GM21737 (cell line): ENCODE results near the gene CTNNB1.
"Not testable (repeated sequence)": the region's sequence is repeated elsewhere in the genome, so short reads cannot be mapped to it uniquely, and the experiment has no call there.

Source experiments
- ATAC-seq: cut with Tn5 transposase; IDR thresholded peaks from one replicate; pipeline ENCODE4 v1.9.1; 2021; ENCODE audit warnings: mild to moderate bottlenecking, moderate library complexity; ENCODE audit not compliant: unreplicated experiment

CTNNB1 gene

DNA sequence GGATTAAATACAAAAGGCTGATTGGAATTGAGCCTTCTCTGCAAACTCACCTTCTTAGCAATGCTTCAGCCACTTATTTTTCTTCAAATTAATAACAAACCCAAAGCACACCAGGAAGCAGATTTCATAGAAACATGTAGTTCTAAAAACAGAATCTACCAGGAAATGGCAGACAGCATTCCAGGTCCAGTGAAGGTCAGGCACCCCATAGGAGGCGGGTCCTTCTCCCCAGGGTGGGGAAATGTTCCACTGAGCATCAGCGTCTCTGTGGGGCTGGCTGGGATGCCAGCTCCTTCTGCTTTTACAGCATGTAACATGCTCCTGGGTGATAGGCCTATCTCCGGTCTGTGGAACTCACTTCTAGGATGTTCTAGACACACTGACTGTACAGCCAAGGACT is 49.2 kb downstream of the CTNNB1 start:
- no peak for ATAC-seq

DNA sequence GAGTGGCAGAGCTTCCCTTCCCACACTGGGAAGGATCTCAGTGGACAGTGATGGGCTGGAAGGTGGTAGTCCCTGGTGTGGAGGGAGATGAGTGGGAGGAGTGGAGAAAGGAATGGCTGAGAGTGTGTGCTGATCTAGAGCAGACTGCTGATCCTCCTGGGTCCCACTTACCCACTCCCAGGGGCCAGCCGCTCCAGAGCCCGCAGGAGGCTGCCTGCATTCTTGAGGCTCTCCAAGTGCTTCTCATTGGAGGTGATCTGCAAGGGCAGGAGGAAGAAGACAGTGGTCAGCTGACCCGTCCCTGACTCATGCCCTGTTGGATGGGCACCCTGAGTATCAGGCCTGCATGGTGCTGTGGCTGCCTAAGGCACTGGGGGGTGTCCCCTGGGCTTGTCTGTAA is 50.0 kb downstream of the CTNNB1 start:
- ATAC-seq = no peak

- ATAC-seq = no peak
These were observed 51.5 kb downstream of the CTNNB1 start for GRCh38 chr3:41250825-41251224.

GRCh38 chr3:41251593-41251992 is 52.3 kb downstream of the CTNNB1 start:
- ATAC-seq = no peak

DNA sequence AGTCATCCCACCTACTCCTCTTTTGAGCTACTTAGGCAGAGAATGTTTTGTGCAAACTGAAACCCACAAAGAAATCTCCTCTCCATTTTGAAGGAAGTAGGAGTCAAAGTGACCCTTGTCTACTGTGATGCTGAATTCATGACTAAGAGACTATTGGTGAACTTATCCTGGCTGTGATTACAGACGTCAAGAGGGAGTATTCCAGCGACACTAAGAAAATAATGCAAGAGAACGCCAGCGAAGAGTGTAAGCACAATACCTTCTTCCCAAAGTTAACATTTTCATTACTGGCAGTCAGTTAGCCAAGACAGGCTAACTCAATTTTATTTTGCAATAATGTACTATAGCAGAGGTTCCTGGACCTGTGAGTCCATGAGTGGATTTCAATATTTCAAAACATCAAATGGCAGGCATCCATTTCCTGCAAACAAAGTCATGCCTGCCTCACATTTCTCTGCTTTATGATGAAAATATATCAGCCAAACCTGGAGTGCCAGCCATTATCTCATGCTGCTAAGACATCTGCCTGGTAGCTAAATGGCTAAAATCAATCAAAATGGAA is 59.0 kb downstream of the CTNNB1 start:
- ATAC-seq = no peak

DNA sequence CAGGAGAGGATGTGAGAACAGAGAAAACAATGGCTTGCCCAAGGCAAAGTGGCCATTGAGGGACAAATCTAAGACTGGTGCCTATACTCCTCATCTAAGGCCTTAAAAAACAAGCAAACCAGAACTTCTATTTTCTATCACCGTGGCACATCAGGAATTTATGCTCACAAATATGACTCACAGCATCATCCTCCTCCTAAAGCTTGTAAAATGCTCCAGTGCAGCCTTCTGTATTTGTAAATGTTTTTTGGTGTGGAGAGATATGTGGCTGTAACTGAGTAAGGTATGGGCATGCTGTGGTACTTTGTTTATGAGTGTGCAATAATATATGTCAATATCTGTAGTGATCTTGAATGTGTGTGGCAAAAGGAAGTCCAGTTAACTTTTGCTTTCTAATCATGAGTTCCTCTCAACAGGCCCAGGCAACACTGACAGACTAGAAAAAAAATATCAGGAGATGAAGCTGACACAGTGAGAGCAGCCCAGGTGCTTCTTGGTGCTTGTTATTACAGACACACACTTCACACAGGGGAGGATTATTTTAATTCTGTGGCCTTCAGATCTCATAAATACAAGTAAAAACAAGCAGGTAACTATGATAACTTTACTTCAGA is 60.3 kb downstream of the CTNNB1 start:
- no peak for ATAC-seq

GRCh38 chr3:41260063-41260450 is 60.8 kb downstream of the CTNNB1 start:
- no peak for ATAC-seq

DNA sequence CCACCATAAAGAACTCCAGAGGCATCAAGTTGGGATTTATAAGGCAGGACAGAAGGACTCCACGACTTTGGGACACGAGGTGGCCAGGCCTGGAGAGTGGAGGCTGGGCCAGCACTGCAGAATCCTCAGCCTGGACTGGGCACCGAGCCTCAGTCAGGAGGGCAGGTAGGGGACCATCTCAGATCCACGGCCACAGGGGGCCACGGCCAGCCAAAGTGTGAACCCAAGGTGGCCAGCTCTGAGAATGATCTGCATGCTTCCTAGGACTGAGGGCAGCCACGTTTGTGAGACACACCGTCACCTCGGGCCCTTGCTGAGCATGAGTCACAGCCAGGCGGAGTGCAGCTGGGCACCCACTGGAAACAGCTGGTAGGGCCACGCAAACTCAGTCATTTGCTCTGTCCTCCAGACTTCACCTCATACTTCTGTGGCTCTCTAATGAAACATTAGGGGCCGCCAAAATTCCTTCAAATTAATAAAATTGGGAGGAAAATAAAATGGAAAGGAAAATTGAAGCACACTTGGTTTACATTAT is 65.8 kb downstream of the CTNNB1 start:
- no peak for ATAC-seq

DNA sequence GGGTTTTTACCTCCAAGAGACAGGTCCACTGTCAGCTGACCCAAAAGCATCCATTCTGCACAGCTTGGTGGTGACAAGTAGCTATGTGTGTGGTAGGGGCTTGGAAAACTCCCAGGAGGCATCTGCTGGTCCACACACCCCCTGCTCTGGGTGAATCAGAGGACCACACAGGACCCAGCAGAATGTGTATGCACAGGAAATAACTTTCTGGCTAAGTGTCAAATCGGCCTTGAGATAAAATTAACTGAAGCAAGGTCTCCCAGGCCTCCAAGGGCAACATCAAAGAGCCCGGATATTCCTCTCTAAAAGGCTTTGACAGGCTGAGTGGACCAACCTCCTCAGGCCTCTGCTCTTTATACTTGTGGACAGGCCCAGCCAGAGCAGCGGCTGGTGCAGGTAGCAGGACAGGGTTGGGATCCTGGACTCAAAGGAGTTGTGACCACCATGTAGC is 66.5 kb downstream of the CTNNB1 start:
- ATAC-seq = no peak

GRCh38 chr3:41267975-41268640 is 68.8 kb downstream of the CTNNB1 start:
- ATAC-seq = no peak

GRCh38 chr3:41272667-41273066 is 73.4 kb downstream of the CTNNB1 start:
- no peak for ATAC-seq

DNA sequence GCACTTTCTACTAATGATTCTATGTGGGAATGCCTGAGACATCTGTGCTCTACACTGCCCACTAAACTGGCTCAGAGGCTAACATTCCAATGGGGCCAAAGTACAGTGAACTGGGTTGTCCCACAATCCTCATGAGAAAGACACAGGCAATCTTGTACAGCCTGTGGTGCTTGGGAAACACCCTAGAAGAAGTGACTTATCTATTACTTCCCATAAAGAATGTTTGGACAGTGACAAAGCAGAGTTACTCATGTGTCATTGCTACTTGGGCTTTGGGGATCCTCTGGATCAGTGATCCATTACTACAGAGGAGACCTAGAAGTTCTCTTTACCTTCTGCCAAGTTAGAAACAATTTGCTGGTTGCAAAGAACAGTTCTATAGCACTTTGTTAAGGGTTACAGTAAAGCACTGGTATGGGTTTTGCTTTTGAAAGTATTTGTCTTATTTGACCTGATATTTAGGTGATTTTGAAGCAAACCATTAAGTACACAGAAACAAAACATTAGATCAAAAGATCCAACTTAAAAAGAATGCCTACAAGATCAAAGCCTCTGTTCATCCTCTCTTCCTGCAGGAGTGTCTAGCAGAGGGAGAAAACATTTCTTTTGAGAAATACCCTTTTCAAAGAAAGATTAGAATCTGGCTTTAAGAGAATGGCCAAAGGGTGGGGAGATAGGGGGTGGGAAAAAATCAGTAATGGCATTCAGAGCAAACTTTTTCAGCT is 75.8 kb downstream of the CTNNB1 start:
- ATAC-seq = no peak

DNA sequence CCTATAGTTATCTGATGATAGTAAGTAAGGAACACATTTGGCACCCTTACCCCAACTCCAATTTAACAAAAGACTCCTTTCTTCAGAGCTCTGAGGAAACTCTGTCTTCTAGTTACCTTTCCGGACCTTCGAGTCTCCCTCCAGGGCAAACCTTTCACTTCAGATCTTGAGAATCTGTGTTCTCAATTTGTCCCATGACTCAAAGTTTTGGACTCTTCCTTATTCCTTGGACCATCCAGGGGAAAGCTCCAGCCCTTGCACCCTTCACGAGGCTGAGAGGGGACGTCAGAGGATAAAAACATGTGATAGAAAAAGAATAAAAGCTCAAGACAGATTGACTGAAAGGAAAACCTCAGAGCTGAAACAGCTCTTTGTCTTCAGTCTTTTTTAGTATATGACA is 76.9 kb downstream of the CTNNB1 start:
- ATAC-seq = no peak

DNA sequence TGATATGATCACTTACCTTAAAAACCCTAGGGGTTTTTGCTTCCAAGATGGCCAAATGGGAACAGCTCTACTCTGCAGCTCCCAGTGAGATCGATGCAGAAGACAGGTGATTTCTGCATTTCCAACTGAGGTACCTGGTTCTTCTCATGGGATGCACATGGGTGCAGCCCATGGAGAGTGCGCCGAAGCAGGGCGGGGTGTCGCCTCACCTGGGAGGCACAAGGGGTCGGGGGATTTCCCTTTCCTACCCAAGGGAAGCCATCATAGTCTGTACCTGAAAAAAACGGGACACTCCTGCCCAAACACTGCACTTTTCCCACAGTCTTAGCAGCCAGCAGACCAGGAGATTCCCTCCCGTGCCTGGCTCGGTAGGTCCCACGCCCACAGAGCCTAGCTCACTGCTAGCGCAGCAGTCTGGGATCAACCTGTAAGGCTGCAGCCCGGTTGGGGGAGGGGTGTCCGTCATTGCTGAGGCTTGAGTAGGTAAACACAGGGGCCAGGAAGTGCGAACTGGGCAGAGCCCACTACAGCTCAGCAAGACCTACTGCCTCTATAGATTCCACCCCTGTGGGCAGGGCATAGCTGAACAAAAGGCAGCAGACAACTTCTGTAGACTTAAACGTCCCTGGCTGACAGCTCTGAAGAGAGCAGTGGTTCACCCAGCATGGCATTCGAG is 78.6 kb downstream of the CTNNB1 start:
- ATAC-seq = no peak

GRCh38 chr3:41284934-41285333 is 85.6 kb downstream of the CTNNB1 start:
- not testable (repeated sequence) for ATAC-seq

DNA sequence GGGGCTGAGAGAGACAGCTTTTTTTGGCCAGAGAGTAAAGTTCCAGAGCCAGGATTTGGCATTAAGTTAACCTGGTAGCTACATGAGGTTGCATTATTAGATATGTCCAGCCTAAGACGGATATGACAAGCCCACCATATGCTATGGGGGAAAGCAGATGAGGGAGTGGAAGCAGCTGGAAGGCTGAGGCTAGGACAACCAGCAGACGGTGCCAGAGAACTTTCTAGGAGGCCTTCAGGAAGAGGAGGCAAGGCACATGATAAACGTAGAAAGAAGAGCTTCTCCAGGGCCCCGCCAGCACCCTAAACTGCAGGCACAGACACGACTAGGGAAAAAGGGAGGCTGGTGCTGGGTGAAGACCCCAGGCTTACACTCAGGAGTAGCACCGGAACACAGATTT is 87.0 kb downstream of the CTNNB1 start:
- no peak for ATAC-seq

GRCh38 chr3:41288785-41289184 is 89.5 kb downstream of the CTNNB1 start:
- ATAC-seq = no peak
